Measurements from ENCODE around the gene GNAS.
A peak's percentile ranks its signal among the peaks of the same experiment; 100 is the strongest.

Gene GNAS

DNA sequence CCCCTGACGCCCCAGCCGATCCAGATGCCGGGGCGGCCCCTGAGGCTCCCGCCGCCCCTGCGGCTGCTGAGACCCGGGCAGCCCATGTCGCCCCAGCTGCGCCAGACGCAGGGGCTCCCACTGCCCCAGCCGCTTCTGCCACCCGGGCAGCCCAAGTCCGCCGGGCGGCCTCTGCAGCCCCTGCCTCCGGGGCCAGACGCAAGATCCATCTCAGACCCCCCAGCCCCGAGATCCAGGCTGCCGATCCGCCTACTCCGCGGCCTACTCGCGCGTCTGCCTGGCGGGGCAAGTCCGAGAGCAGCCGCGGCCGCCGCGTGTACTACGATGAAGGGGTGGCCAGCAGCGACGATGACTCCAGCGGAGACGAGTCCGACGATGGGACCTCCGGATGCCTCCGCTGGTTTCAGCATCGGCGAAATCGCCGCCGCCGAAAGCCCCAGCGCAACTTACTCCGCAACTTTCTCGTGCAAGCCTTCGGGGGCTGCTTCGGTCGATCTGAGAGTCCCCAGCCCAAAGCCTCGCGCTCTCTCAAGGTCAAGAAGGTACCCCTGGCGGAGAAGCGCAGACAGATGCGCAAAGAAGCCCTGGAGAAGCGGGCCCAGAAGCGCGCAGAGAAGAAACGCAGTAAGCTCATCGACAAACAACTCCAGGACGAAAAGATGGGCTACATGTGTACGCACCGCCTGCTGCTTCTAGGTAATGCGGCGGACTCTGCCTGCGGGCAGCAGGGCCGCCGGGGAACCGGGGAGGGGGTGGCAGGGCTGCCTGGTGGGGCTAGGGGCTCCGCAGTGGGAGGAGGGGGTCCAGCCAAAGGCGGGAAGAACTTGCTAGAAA lies 2.3 kb downstream of the GNAS start:
- DNase-seq = no peak

DNA sequence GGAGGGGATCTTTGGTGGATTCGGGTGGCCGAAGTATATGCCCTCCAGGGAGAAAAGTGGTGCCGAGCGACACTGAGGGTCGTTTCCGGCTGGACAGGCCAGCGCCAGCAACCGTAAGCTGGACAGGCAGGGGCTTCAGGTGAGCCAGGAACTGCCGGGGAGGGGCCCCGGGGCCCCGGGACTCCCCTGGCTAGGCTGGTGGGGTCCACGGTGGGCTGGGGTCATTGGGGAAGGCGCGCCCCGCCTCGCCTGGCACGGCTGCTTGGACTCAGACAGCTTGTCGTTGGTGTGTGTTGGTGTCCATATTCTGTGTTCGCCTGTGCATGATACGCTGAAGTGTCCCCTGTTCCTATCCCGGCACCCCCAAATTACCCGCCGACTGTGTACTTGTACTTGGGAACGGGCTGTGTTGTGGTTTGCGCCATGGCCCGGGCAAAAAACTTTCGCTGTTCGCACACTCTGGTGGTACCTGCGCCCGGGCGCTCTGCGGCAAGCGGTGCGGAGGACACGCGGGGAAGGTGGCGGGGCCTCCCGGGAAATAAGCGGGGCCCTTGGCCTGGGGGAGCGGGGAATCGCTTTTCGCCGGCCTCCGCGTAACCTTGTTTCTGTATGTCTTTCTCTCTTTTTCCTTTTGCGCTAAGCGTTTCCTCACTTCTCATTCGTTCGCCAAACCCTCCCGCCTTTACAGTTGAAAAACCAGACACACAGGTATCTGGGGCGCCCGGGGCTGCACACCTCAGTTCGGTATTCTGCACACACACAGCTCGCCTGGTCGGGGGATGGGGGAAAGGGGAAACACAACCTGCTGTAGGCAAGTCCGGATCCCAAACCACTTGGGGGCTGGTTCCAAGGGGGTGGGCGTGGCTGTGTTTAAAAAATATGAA lies 3.2 kb downstream of the GNAS start:
- DNase-seq = no peak

DNA sequence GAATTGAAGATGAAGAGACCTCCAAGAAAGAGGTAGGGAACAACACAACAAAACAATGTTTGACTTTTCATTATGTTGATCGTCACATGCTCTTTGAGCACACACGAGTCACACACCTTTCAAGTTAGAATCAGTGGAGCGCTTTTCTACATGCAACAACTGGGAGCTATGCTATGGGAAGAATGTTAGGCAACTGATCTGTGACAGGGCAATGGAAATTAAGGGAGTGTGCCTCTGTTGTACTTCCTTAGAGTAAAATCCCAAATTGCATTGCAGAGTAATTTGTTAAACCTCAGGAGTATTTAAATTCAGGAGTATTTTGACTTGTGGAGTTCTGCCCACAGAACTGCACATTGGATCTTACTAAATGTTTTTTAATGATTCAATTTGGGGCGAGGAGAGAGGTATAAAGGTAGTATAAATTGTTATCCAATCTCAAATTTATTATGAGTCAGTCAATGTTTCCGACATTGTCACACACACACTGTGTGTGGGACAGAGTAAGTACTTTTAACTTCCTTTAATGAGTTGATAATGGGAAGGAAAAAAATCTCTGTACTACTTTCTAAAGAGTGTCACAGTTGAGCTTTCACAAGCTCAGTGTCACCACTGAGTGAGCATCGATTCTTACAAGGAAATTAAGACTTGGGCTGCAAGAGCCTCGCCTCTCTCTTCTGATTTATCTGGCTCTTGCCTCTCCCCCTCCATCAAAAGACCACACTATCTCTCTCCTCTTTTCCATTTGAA lies 10.7 kb downstream of the GNAS start:
- no peak for DNase-seq

DNA sequence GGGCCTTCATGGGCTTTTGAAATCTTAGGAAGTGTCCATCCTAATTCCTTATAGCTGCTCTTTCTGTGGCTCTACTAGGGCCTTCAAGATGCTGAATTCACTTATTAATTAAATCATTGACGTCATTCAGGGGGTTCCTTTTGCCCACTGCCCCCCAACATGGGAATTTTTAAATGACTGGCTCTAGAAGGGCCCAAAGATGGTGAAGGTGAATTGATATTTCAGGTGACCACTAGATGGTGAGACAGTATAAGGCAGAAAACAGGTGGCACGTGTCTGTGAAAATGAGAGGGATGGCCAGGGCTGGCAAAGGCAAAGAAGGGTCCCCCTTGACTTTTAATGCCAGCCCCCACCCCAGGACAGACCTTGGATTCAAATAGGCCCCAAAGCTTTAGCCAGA lies 11.8 kb downstream of the GNAS start:
- no peak for DNase-seq

DNA sequence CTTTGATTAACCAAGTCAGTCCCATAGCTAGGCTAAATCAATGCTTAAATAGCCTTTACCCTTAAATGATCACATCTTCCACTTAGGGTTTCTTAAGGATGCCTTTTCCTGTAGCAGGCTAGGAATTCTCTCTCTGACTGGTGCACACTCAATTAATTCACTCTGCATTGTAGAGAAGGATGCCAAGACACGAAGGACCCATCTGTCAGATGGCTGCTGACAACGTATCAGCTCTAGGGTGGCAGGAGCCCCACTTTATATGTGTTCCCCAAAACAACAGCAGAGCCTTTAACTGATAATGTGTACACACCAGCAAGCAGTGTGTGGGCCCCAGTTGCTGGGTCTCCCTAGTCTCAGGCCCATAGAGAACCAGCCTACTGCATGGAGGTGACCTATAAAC lies 13.3 kb downstream of the GNAS start:
- DNase-seq = no peak

DNA sequence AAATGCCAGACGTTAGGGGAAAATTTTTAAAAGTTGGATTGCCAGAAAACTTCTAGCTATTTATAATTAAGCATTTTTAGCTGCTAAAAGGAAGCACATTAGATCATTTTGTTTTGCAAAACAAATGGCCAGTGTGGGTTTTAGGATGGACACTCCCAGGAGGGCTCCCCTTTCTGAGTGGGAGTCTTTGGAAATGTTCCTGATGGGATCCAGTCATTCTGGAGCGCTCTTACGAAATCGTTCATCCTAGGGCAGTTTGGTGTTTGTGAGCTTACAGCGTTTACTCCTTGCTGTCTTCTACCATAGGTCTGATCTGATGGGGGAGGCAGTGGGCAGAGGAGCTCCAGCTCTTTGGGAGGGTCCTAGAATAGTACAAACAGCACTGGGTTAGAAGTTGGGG lies 14.7 kb downstream of the GNAS start:
- no peak for DNase-seq

DNA sequence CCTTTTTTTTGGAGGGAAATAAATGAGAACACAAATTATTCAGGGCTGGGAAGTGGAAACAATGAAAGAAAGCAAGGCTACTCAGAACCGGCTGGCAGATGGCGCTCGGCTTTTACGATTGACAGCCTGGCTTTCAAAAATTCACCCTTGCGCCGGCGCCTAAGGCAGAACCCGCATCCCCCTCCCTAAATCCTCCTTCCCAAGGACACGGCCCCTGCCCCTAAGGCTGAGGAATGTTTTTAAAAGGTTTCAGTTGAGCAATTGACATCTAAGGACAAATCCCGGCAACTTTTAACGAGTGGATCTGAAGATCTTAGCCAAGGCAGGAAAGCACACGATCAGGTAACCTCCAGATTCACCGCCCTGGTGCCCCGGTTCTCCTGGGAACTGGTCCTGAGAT lies 16.3 kb downstream of the GNAS start:
- no peak for DNase-seq

DNA sequence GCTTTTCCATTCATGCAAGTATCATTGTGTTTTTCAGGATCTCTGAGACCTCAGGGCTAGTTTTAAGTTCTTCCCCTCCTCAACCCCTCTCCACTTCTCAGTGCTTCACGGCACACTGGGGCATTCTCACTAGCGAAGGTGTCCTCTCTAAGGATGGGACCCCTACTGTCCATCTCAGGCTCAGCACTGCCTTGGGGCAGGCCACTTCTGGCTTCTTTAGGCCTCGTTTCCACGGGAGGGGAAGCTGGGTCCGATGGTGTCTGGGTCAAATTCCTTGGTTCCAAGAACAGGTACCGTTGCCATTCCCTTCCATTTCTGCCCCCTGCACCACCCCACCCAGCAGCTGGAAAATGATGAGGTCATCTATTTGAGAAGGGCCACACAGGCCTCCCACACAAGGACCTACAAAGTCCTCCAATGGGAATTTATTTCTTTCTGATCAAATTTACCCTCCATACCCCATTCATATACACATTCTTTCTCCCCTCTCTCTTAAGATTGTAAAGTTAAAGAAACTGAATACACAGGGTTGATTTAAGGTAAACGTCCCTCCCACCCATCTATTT lies 17.2 kb downstream of the GNAS start:
- no peak for DNase-seq

DNA sequence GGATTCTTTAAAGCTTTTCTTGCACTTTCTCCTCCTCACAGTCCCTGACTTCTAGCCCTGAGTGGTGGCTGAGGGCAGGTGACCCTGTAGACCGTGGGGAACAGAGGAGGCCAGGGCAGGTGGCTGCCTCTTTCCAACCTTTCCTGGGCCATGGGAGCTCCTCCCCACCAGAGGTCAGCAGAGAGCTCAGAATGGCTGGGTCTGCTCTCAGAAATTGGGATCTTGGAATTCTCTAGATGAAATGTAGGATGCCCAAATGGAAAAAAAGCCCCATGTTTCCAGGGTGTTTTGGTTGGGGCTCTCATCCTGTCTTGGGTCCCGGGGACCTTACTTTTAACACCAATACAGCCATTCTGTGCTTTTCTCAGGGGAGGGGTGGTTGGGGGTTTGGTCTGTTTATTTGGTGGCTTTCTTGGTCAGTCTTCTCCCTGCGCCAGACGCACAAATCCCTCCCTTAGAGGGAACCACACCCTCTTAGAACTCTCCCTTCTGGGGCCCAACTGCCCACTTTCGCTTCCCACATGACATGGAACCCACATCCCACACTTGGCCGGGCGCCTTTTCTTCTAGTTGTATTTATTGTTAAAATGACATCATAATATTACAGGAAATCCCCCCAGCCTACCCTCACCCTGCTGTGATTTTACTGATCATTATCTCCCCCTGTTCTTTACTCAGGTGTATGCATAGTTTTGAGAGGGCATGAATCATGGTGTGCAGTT lies 17.9 kb downstream of the GNAS start:
- peak; percentile 78 for DNase-seq

DNA sequence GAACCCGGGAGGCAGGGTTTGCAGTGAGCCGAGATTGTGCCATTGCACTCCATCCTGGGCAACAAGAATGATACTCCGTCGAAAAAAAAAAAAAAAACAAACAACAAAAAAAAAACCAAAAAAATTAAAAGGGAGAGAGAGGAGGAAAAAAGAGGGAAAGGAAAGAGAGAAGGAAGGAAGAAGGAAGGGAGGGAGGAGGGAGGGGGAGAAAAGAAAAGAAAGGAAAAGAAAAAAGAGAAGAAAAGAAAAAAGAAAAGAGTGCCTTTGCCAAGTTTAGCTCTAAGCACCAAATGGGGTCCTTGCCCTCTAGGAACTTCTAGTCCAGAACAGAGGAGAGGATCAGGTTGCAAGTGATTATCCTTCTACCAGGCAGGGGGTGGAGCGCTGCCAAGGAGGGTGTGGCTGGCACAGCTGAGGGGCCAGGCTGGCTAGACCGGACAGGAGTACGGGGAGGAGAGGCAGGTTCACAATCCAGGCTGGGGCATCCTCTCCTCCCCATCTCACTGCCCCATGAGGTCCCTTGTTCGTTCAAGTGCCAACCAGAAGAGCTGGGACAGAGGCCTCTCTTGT lies 19.1 kb downstream of the GNAS start:
- no peak for DNase-seq

DNA sequence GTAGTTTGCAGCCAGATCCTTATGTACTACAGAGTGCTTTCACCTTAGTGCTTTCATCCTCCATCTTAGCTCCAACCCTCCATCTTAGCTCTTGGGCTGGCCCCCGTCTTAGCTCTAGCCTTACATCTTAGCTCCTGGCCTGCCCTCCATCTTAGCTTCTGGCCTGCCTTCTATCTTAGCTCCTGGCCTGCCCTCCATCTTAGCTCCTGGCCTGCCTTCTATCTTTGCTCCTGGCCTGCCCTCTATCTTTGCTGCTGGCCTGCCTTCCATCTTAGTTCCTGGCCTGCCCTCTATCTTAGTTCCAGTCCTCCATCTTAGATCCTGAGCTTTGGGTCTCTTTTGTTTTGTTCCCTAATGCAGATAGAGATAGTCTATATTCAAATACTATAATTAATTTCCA lies 22.0 kb downstream of the GNAS start:
- no peak for DNase-seq

DNA sequence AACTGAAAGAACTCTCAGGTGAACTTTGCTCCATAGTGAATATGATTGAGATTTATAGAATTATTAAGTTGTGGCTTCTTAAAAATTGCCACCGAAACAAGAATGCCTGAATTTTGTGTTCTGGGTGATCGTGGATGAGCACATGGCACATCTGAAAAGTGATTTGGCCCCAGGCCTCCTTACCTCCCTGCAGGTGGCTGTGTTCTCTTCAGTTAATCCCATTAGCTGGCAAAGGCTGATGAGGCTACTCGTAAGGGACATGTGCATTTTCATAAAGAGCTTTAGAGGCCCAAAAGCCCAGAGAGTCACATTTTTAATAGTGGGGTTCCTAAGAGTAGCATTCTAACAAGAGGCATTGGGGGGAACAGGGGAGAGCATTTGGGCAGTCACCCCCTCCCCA lies 22.6 kb downstream of the GNAS start:
- no peak for DNase-seq

DNA sequence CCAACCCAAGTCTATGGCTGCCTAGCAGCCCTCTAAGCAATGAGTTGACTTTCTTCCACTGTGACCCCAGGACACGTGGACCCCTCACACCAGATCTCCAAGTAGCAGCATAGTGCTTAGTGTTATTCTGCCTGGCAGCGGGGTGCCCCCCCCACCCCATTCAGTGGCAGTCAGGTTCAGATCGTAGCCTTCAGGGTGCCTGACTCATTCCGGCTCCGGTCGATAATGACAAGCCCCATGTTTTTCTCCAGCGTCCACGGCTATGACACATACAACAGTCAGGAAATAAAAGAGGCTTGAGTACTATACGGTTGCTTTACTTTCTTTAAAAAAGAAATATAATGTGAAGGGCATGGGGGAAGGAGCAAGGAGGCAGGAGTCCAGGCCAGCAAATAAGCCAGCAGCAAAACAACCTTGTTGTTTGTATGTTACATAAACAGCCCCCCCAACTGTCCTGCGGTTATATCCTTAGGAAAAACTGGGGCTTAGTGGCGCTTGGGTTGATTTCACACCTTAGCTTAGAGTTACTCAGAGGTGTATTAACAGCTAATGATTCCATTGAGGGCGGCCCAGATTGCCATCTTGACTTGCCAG lies 23.1 kb downstream of the GNAS start:
- DNase-seq = no peak

DNA sequence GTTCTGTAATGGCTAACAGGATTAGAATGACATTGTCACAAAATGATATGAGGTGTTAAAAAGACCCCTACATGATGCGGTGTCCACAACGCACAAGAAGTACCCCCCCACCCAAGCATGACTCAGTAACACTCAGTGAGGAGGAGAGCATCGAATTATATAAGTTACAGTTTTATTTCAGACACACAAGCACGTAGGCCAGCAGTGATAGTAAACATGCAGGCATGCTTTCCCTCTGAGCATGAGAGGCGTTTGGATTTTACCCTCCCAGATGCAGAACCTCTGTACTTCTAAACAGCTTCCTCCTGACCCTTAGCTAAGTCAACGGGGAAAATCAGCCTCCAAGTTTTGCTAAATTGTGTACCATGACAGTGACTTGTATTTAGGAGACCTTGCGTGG lies 23.9 kb downstream of the GNAS start:
- no peak for DNase-seq

DNA sequence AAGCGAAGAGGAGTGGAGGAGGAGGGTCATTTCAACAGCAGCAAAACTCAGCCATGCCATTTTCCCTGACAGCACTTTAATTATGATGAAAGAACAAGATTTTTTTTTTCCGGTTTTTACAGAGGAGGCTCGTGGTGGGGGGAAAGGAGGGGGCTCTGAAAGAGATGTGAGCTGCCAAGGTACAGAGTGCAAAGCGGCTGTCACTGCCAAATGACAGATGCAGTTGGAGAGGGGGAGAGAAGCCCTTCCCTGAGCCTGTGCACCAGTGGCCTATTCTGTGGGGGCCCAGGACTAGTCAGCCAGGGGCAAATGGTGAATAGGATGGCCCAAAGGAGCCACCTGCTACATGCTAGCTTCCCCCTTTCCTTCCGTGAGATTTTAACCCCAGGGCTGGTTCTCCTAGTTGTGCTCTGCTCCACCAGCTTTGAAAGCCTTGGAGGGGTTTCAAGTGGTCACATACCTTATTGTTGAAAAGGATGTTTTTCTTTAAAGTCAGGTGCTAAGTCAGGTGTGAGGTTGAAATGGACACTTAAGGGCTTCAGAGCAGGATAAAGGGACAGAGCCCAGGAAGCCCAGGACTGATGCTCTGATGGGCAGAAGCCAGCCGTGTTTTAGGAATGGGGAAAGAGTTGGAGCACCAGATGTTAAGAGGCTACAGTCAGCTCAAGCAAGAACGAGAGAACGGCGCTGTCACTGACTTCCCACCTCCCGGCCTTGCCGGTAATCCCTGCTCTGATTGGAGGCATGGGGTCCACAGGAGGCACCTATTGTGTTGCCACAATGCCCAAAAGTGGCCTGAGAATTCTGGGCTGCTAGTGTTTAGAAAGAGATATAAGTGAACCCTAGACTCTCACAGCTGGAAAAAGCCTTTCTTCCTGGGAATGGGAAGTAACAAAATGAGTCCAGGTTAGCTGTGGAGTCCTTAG lies 24.8 kb downstream of the GNAS start:
- DNase-seq = no peak

DNA sequence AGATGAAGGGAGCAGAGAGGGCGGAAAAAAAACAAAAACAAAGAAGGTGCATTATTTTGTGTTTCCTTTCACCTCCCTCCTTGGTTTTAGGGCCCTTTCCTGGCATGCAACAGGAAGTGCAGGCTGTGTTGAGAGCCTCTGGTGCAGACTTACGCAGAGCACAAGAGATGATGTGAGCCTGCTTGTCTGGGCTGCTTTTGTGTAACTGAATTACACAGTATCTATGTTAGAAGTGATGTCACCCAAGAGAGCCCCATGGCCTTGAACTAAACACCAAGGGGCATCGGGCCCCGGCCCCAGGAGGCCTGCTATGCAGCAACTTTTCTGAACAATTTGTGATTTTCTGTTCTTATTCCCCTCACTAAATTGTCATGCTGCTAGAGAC lies 25.5 kb downstream of the GNAS start:
- DNase-seq = no peak

DNA sequence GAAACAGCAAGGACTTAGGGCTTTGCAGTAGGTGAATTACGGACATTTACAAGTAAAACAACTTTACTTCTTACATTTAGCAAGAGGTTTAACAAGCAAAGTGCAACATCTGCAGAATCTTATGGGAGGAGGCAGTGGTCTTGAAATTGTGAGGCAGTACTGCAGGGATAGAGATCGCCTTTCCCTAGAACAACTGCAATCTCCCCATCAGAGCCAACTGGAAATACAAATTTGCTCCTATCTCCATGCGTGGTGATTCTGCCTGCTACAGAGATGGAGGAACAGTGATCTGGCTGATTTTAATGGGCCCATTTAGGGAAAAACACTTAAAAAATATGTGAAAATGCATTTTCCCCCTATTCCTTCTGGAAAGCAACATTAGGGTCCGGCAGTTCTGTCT lies 25.9 kb downstream of the GNAS start:
- no peak for DNase-seq

DNA sequence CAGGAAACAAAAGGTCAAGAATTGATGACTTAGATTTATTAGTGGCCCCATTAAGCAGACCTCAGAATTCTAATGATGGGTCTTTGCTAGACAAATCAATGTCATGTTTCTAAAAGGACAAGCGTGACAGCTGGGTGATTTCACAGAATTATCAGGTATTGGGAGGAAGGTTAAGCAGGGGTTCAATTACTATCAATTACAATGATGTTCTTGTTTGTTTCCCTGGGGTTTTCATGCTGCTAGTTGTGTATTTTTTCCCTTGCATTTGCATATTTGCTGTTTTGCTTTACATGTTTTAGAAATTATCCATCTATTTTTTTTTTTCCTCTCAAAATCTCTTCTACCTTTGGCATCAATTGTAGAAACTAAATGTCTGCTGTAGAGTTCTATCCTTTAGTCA lies 27.9 kb downstream of the GNAS start:
- no peak for DNase-seq

DNA sequence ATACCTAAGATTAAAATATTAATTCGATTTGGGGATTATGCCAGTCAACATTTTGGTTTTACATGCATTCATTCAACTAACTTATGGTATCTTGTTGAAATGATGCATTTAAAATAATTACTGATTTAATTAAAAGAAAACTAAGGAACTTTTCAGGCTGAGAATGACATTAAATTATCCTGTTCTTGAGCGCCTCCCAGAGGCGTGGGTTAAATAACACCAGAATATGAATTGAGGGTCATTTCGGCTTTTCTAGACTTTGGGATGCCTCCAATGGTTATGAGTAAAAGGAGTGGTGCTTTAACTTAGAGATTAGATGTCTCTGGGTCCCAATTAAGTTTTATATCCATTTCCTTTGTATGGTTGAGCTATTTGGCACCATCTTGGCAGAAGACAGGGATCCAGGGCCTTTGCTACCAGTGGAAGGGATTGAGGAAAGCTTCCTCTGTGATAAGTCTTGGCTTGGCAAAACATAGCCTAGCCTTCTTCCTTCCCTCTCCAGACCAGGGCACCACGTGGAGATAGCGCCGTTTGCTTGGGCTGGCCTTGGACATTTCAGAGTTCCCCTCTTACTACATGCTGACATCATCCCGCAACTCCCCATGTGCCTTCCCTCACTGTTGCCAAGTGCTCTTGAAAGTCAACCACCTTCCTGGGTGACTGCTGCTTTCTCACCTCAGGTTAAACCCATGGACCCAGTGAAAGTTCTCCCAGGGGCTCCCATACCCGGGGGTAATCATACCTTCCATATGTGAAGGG lies 28.7 kb downstream of the GNAS start:
- DNase-seq = no peak

DNA sequence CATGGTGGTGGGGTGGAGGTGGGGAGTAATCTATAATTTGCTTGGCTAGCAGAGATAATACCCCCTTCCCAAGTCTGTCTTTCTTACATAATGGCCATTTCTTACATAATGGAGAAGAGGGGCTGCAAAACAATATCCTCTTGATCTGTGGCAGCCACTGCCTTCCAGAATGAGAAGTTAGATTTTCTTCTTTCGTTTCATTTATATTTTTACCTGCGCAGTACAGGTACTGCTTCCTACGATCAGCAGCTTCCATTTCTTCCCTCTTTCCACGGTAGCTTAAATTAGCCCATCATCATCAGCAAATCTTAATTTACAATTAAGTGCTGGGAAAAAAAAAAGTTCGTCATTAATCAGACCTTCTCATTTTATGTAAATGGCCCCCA lies 30.2 kb downstream of the GNAS start:
- DNase-seq = no peak
